Sigmoid colon (tissue), 4 donors: Measurements from ENCODE around the gene ZNF12.

ENCODE experiments used
- EP300 ChIP-seq, 4 donors: sonication (generic); formaldehyde crosslinking; IDR thresholded peaks; one replicate each; pipeline ENCODE4 v1.6.1; 2017; ENCODE audit warnings: antibody characterized with exemption in 4 of 4
- POLR2A ChIP-seq, 2 donors: fragments of 450-650 bp; IDR thresholded peaks; one replicate each; pipeline ENCODE4 v1.6.1; 2016; ENCODE audit warnings: antibody characterized with exemption in 2 of 2, mild to moderate bottlenecking in 2 of 2, moderate library complexity in 2 of 2
- POLR2AphosphoS5 ChIP-seq, 4 donors: sonication (generic); formaldehyde crosslinking; IDR thresholded peaks; one replicate each; pipeline ENCODE4 v1.6.1; 2017; ENCODE audit warnings: antibody characterized with exemption in 4 of 4
- TF ChIP-seq, protein P1 (sequence below), 4 experiments: fragments of 450-650 bp in 3 of 4; fragments of 200-600 bp in 1 of 4; IDR thresholded peaks; one replicate each; pipeline ENCODE4 v1.5.1; 2016 to 2019; ENCODE audit warnings: antibody characterized with exemption in 4 of 4, mild to moderate bottlenecking in 3 of 4, moderate library complexity in 2 of 4

DNA sequence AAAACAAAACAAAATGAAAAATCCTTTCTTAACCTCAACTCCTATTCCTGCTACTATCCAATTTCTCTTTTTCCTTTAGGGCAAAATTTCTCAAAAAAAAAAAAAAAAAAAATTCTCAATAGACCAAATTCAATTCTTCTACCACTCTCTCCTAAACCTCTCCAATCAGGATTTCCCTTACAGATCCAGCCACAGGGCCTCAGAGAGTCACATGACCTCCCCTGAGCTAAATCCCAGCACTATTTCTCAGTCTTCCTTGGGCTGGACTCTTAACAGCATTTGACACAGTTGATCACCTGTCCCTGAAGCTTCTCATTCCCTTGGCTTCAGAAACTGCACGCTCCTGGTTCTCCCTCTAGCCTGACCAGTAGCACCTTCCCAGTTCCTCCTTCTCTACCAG lies 4.9 kb downstream of the ZNF12 start:
- TF ChIP-seq, protein P1, sequence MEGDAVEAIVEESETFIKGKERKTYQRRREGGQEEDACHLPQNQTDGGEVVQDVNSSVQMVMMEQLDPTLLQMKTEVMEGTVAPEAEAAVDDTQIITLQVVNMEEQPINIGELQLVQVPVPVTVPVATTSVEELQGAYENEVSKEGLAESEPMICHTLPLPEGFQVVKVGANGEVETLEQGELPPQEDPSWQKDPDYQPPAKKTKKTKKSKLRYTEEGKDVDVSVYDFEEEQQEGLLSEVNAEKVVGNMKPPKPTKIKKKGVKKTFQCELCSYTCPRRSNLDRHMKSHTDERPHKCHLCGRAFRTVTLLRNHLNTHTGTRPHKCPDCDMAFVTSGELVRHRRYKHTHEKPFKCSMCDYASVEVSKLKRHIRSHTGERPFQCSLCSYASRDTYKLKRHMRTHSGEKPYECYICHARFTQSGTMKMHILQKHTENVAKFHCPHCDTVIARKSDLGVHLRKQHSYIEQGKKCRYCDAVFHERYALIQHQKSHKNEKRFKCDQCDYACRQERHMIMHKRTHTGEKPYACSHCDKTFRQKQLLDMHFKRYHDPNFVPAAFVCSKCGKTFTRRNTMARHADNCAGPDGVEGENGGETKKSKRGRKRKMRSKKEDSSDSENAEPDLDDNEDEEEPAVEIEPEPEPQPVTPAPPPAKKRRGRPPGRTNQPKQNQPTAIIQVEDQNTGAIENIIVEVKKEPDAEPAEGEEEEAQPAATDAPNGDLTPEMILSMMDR (IDR thresholded peaks at IDR 0.05): no peak
- no peak for TF ChIP-seq POLR2A (IDR thresholded peaks at IDR 0.05)
- no peak for TF ChIP-seq EP300 (IDR thresholded peaks at IDR 0.05)
- TF ChIP-seq POLR2AphosphoS5 (IDR thresholded peaks at IDR 0.05): no peak
